ENCODE data around the gene HSPA2.

The HSPA2 gene

GRCh38 chr14:64540208-64541202 is at the start of gene HSPA2:
Gene HSPA2 (plus strand): TSS chr14:64540741. CDS start chr14:64540850, 109 bp downstream.
- no peak for DNase-seq

- DNase-seq: no peak
Observed at GRCh38 chr14:64491637-64492036, 48.9 kb upstream of the HSPA2 start.

GRCh38 chr14:64493455-64493854 is 47.1 kb upstream of the HSPA2 start:
- no peak for DNase-seq

DNA sequence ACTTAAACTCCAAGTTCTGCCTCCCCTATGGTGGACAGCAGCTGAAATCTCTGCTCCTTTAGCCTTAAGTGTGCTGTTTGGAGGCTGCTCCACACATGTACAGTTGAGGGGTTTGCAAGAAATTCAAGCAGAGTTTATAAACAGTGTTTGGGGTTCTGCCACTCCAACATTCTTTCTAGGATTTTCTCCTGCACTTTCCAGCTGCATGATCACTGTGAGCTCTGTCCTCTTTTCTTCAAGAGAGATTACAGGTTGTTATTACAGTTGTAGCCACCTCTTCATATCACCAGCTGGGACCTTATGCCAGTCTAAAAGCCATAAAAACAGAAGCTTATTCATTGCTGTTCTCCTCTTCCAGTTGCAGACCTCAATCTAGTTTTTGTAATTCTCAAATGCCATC is 45.3 kb upstream of the HSPA2 start:
- DNase-seq: no peak

DNA sequence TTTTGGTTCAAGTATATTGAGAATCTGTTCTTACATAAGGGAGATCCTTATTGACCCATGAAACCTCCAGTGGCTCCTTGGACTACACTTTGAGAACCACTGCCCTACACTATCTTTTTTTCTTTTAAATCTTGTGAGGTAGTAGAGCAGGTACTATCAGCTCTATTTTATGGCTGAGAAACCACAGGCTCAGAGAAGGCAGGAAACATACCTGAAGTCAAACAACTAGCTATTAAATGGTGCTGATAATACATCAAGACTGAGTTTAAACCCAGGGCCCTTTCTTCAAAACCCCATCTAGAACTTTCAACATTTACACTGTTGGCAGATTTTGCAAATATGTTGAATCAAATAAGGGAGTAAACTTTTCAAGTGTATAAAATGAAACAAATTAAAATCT is 43.8 kb upstream of the HSPA2 start:
- no peak for DNase-seq

GRCh38 chr14:64500088-64500487 is 40.5 kb upstream of the HSPA2 start:
- DNase-seq: no peak

- no peak for DNase-seq
Observed at GRCh38 chr14:64501411-64502171, 39.0 kb upstream of the HSPA2 start.

- DNase-seq: no peak
Observed at GRCh38 chr14:64502456-64502855, 38.1 kb upstream of the HSPA2 start.

DNA sequence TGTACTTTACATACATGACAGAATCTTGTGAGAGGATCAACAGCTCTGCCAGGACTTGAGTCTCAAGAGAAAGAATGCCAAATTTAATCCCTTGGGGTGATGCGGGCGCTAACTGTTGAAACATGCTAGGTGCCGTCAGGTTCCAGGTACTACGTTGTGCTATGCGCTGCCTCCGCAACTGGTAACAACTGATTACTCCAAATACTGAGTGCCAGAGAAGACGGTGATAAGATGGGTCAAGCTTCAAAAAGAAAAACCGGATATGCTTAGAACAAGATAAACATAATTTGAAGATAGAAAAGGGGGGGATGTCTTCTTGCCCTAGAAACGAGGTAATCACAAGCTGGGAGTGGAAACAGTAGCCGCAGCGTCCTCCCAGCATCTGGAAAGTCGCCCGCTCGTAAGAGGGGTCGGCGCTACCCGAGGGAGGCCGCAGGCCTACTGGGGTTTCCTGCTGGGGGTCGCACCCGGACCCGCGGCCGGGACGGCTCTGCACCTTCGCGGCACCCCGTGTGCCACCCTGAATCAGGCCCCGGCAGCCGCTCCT is 37.6 kb upstream of the HSPA2 start:
- no peak for DNase-seq

GRCh38 chr14:64503434-64504309 is 36.9 kb upstream of the HSPA2 start, which contains the start of gene ZBTB25:
Gene ZBTB25 (minus strand): TSS chr14:64503838. CDS start chr14:64490533, 13,305 bp downstream.
- peak; percentile 80 to 81 for DNase-seq

GRCh38 chr14:64504310-64504896 is 36.1 kb upstream of the HSPA2 start, which contains the start of gene ZBTB1:
Gene ZBTB1 (plus strand): TSS chr14:64504770. CDS start chr14:64521505, 16,735 bp downstream.
- DNase-seq: peak; percentile 49 to 56

GRCh38 chr14:64504897-64505794 is 35.4 kb upstream of the HSPA2 start:
- peak; percentile 56 to 60 for DNase-seq

GRCh38 chr14:64506721-64507120 is 33.8 kb upstream of the HSPA2 start:
- no peak for DNase-seq

DNA sequence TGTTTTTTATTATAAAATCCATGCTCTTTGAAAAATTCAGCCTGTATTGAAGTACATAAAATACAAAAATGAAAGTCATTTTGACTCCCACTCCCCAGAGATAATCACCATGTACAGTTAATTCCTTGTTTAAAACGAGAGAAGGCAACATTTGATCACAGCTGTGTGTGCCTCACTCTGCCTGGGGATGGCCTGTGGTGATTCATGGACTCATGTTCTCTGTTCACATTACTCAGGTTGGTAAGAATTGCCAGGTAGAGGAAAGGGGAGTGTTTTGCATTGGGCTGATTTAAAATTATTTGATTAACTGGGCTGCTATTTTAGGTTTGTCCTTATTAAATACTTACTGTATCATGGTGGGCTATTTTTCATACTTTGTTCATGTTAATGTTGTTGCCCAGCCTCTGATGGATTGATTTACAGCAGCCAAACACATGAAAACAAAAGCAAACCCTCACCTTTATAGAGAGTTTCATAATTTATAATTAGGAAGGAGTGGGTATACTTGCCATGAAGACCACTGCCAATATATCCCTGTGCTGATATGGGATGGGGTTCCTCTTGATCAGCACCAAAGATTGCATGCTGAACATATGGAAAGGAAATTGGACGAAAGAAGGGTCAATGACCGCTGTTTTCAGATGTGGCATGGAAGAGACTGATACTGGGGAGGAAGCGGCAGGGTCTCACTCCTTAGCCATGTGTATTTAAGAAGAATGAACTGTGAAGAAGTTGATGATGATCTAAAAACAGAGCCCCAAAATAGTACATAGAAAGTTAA is 33.0 kb upstream of the HSPA2 start:
- DNase-seq: no peak

DNA sequence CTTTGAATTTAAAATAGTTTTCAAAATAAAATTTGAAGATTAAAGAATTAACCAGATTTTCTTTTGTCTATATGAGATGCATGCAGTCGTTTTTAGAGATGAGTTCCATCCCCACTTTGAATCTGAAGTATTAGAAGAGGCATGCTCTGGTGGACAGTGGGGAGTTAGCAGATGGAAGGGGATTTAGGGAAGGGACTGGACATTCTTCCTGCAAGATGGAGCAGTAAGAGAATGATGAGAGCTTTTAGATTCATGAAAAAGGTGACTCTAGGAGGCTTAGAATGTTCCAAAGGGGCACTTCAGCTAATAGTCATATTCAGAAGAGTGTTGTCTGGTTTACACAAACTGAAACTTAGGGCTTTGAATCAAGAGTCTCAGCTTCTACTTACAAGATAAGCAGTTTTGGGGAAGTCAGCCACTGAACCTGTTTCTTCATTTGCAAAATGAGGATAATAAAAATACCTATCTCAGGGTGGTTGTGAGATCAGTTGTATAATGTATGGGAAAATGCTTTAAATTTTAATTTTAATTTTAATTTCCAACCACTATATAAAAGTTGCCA is 32.2 kb upstream of the HSPA2 start:
- DNase-seq: no peak

GRCh38 chr14:64509036-64509435 is 31.5 kb upstream of the HSPA2 start:
- DNase-seq: no peak

GRCh38 chr14:64510825-64511671 is 29.5 kb upstream of the HSPA2 start:
- DNase-seq: peak; percentile 31 to 58

DNA sequence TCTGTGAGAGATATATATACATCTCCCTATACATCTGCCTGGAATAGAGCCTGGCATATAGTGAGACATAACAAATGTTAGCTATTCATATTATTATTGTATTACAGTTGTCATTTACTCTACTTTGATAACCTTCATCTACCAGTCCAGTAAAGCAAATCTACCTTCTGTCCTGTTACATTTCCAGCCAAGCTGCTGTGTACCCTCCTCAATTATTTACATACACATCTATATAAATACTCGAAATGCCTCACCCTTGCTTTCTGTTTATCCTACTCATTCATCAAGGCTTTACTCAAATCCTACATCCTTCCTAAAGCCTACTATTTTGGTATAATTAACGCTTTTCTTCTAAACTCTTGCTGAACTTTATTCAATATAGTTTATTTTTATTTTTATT is 27.3 kb upstream of the HSPA2 start:
- no peak for DNase-seq

DNA sequence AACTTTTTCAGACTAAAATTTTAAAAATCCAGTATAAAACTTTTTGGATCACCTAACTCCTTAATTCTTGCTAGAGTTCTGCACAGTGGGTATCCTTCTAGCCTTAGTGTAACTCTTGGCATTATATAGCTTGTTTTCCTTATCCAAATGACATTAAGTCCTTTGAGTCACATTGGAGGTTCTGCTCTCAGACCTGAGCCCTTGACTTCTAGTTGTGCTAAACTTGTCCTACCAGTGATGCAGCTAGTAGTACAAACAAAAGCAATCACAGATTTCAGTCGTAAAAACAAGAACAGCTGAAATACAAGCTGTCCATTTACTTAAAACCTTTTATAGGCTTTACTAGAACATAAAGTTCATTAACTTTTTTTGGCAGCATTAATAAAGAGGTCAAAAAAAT is 25.5 kb upstream of the HSPA2 start:
- DNase-seq: no peak

Measured in NCI-H1930 (cell line).